Sigmoid colon (tissue), 4 donors: ENCODE results near the gene OAS2.

ENCODE experiments used
- CTCF ChIP-seq, 4 experiments: fragments of 450-650 bp in 3 of 4; fragments of 200-600 bp in 1 of 4; IDR thresholded peaks; one replicate each; pipeline ENCODE4 v1.5.1; 2016 to 2019; ENCODE audit warnings: antibody characterized with exemption in 4 of 4, mild to moderate bottlenecking in 3 of 4, moderate library complexity in 2 of 4
- POLR2A ChIP-seq, 2 donors: fragments of 450-650 bp; IDR thresholded peaks; one replicate each; pipeline ENCODE4 v1.6.1; 2016; ENCODE audit warnings: antibody characterized with exemption in 2 of 2, mild to moderate bottlenecking in 2 of 2, moderate library complexity in 2 of 2
- POLR2AphosphoS5 ChIP-seq, 4 donors: sonication (generic); formaldehyde crosslinking; IDR thresholded peaks; one replicate each; pipeline ENCODE4 v1.6.1; 2017; ENCODE audit warnings: antibody characterized with exemption in 4 of 4

GRCh38 chr12:113057565-113058485 lies 79.5 kb downstream of the OAS2 start:
- no peak for TF ChIP-seq CTCF (IDR thresholded peaks at IDR 0.05)
- no peak for TF ChIP-seq POLR2AphosphoS5 (IDR thresholded peaks at IDR 0.05)
- TF ChIP-seq POLR2A (IDR thresholded peaks at IDR 0.05) = no peak
